Renal cortical epithelial cell (primary cell): ENCODE results near the gene DCUN1D3. TPM values are rescaled to one million over a fixed set of nuclear protein-coding genes. Genes with fewer than 3 reads are reported as not detected.
"Not testable (repeated sequence)": the region's sequence is repeated elsewhere in the genome, so short reads cannot be mapped to it uniquely, and the experiment has no call there.

Experiments used
- DNase-seq: peaks from one replicate; pipeline ENCODE4 v3.0.0-alpha.2; 2011; ENCODE audit warnings: low read depth
- total RNA-seq: library from RNA; depleted of rRNA; stranded (reverse); fragments of >200 nt; gene quantifications from 2 replicates; pipeline ENCODE4 v1.2.3, GENCODE V29; 2014

Gene DCUN1D3
- total RNA-seq, 1 donor from 2014 or later: 31.2 TPM

- DNase-seq: no peak
These were observed 37.8 kb downstream of the DCUN1D3 start for GRCh38 chr16:20862162-20862960.

GRCh38 chr16:20860995-20861394 is 39.2 kb downstream of the DCUN1D3 start:
- not testable (repeated sequence) for DNase-seq

GRCh38 chr16:20860361-20860760 is 39.8 kb downstream of the DCUN1D3 start:
- DNase-seq: no peak

GRCh38 chr16:20859699-20860098 is 40.5 kb downstream of the DCUN1D3 start:
- no peak for DNase-seq

GRCh38 chr16:20859229-20859628 is 40.9 kb downstream of the DCUN1D3 start:
- DNase-seq: no peak

- DNase-seq: no peak
These were observed 42.9 kb downstream of the DCUN1D3 start for GRCh38 chr16:20857281-20857680.

GRCh38 chr16:20854963-20855362 is 45.2 kb downstream of the DCUN1D3 start:
- DNase-seq: no peak

GRCh38 chr16:20853981-20854620 is 46.1 kb downstream of the DCUN1D3 start:
- DNase-seq: peak; percentile 43

- no peak for DNase-seq
These were observed 47.0 kb downstream of the DCUN1D3 start for GRCh38 chr16:20853143-20853542.

GRCh38 chr16:20851601-20852000 is 48.6 kb downstream of the DCUN1D3 start:
- DNase-seq: peak; percentile 91

- DNase-seq: no peak
These were observed 49.2 kb downstream of the DCUN1D3 start for GRCh38 chr16:20850981-20851380.

- peak; percentile 55 for DNase-seq
These were observed 50.4 kb downstream of the DCUN1D3 start for GRCh38 chr16:20849589-20850390.

GRCh38 chr16:20847550-20847949 is 52.6 kb downstream of the DCUN1D3 start:
- DNase-seq: no peak

- no peak for DNase-seq
These were observed 53.6 kb downstream of the DCUN1D3 start for GRCh38 chr16:20846551-20846950.

GRCh38 chr16:20846030-20846429 is 54.1 kb downstream of the DCUN1D3 start:
- DNase-seq: no peak

- no peak for DNase-seq
These were observed 55.6 kb downstream of the DCUN1D3 start for GRCh38 chr16:20844588-20844987.

- DNase-seq: no peak
These were observed 56.1 kb downstream of the DCUN1D3 start for GRCh38 chr16:20844054-20844453.

- no peak for DNase-seq
These were observed 60.7 kb downstream of the DCUN1D3 start for GRCh38 chr16:20839504-20839903.

GRCh38 chr16:20838240-20838639 is 61.9 kb downstream of the DCUN1D3 start:
- no peak for DNase-seq

GRCh38 chr16:20833086-20833485 is 67.1 kb downstream of the DCUN1D3 start:
- no peak for DNase-seq

GRCh38 chr16:20830372-20830771 is 69.8 kb downstream of the DCUN1D3 start:
- no peak for DNase-seq

- DNase-seq: no peak
These were observed 70.6 kb downstream of the DCUN1D3 start for GRCh38 chr16:20829536-20829935.
